NK-92 treated with Interleukin-12 subunit alpha and Interleukin-12 subunit beta, amount 100 ng/mL, for 24 hours (cell line): ENCODE data around the gene API5.

Experiments
- DNase-seq: peaks from one replicate; lab custom pipeline; 2025; lab: John Stamatoyannopoulos, UW

API5 gene

GRCh38 chr11:43359422-43359818 lies 47.6 kb downstream of the API5 start:
- no peak for DNase-seq

- DNase-seq = no peak
These were observed 48.7 kb downstream of the API5 start for GRCh38 chr11:43360361-43361032.

GRCh38 chr11:43366677-43367076 lies 54.9 kb downstream of the API5 start:
- no peak for DNase-seq

- no peak for DNase-seq
These were observed 55.8 kb downstream of the API5 start for GRCh38 chr11:43367382-43368178.

GRCh38 chr11:43376065-43376464 lies 64.3 kb downstream of the API5 start:
- DNase-seq = no peak

- DNase-seq = no peak
These were observed 64.8 kb downstream of the API5 start for GRCh38 chr11:43376594-43376993.

- DNase-seq = no peak
These were observed 65.6 kb downstream of the API5 start for GRCh38 chr11:43377389-43377788.

GRCh38 chr11:43378897-43379296 lies 67.1 kb downstream of the API5 start:
- DNase-seq = no peak

GRCh38 chr11:43381802-43382201 lies 70.0 kb downstream of the API5 start:
- no peak for DNase-seq

- no peak for DNase-seq
These were observed 70.8 kb downstream of the API5 start for GRCh38 chr11:43382614-43383013.

- no peak for DNase-seq
These were observed 72.6 kb downstream of the API5 start for GRCh38 chr11:43384393-43384792.

GRCh38 chr11:43392713-43393112 lies 80.9 kb downstream of the API5 start:
- no peak for DNase-seq

GRCh38 chr11:43393765-43394355 lies 82.1 kb downstream of the API5 start:
- no peak for DNase-seq
